ENCODE data around the gene PTPN14.
"Not testable (repeated sequence)": the region's sequence is repeated elsewhere in the genome, so short reads cannot be mapped to it uniquely, and the experiment has no call there.

- TF ChIP-seq, protein P1, sequence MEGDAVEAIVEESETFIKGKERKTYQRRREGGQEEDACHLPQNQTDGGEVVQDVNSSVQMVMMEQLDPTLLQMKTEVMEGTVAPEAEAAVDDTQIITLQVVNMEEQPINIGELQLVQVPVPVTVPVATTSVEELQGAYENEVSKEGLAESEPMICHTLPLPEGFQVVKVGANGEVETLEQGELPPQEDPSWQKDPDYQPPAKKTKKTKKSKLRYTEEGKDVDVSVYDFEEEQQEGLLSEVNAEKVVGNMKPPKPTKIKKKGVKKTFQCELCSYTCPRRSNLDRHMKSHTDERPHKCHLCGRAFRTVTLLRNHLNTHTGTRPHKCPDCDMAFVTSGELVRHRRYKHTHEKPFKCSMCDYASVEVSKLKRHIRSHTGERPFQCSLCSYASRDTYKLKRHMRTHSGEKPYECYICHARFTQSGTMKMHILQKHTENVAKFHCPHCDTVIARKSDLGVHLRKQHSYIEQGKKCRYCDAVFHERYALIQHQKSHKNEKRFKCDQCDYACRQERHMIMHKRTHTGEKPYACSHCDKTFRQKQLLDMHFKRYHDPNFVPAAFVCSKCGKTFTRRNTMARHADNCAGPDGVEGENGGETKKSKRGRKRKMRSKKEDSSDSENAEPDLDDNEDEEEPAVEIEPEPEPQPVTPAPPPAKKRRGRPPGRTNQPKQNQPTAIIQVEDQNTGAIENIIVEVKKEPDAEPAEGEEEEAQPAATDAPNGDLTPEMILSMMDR (IDR thresholded peaks at IDR 0.05): not testable (repeated sequence)
- TF ChIP-seq POLR2A (IDR thresholded peaks at IDR 0.05): not testable (repeated sequence)
Observed at GRCh38 chr1:214494179-214494578, 57.2 kb downstream of the PTPN14 start.
